Hepatocyte (in vitro differentiated cells): ENCODE measurements around the gene SLC66A1.

Experiments
- EZH2 ChIP-seq: fragments of 200-600 bp; sonication (generic); IDR thresholded peaks from 2 replicates; pipeline ENCODE4 v1.6.1; 2016; ENCODE audit warnings: antibody characterized with exemption, mild to moderate bottlenecking, borderline replicate concordance
- TF ChIP-seq, protein P1 (sequence below): fragments of 200-600 bp; sonication (generic); IDR thresholded peaks from 2 replicates; pipeline ENCODE4 v1.5.1; 2016; ENCODE audit warnings: antibody characterized with exemption, mild to moderate bottlenecking; ENCODE audit not compliant: poor library complexity

- TF ChIP-seq, protein P1, sequence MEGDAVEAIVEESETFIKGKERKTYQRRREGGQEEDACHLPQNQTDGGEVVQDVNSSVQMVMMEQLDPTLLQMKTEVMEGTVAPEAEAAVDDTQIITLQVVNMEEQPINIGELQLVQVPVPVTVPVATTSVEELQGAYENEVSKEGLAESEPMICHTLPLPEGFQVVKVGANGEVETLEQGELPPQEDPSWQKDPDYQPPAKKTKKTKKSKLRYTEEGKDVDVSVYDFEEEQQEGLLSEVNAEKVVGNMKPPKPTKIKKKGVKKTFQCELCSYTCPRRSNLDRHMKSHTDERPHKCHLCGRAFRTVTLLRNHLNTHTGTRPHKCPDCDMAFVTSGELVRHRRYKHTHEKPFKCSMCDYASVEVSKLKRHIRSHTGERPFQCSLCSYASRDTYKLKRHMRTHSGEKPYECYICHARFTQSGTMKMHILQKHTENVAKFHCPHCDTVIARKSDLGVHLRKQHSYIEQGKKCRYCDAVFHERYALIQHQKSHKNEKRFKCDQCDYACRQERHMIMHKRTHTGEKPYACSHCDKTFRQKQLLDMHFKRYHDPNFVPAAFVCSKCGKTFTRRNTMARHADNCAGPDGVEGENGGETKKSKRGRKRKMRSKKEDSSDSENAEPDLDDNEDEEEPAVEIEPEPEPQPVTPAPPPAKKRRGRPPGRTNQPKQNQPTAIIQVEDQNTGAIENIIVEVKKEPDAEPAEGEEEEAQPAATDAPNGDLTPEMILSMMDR = no peak
- no peak for TF ChIP-seq EZH2
Observed at GRCh38 chr1:19336543-19336942, 24.4 kb downstream of the SLC66A1 start.
